T-helper 1 cell treated with Interleukin-12 subunit alpha and Interleukin-12 subunit beta and Interleukin-4 antibody, amounts not matched to agents 30 μg/mL and 1 μg/mL, for 36 hours (primary cell): Measurements from ENCODE around the gene TMEM120B.

ENCODE experiments used
- H3K27ac Mint-ChIP-seq: one replicate; pipeline ENCODE4 v1.8.0; 2021; ENCODE audit warnings: mild to moderate bottlenecking, mixed read lengths
- H3K27me3 Mint-ChIP-seq: one replicate; pipeline ENCODE4 v1.8.0; 2021; ENCODE audit warnings: low read depth, mixed read lengths
- H3K36me3 Mint-ChIP-seq: one replicate; pipeline ENCODE4 v1.8.0; 2021; ENCODE audit warnings: low read depth, mixed read lengths
- H3K4me1 Mint-ChIP-seq: one replicate; pipeline ENCODE4 v1.8.0; 2021; ENCODE audit warnings: low read depth, mixed read lengths
- H3K4me3 Mint-ChIP-seq: one replicate; pipeline ENCODE4 v1.8.0; 2021; ENCODE audit warnings: mild to moderate bottlenecking, moderate library complexity, mixed read lengths
- H3K9me3 Mint-ChIP-seq: one replicate; pipeline ENCODE4 v1.8.0; 2021; ENCODE audit warnings: mixed read lengths

Gene TMEM120B

DNA sequence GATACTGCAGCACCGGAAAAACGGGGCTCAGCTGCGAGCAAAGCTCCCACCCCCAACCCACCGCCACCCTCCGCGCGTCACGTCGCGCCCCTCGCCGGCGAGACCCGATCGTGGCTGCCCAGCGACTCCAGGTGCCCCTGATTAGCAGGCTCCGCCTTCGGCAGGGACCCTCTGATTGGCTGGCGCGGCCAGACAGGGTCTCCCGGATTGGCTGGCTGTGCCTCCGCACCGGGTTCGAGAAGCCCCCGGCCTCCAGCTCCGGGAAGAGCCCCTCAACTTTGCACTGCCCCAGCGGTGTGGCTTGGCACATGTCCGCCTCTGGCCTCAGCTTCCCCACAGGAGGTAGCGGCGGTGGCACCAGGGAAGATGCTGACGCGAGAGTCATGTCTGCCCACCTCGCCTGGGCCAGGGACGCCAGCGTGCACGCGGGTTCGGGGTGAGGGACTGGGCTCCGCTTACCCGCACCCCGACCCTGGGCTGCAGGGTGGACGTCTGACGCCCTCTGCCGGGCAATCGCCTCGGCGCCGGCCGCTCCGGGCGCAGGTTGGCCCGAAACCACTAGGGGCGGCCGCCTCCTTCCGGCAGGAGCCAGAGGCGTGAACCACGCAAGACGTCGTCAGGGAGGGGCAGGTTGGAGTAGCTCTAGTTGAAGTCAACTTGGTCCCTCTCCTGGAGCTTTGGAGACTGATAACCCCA, 81.4 kb downstream of the TMEM120B start:
- peaks cover 49% of the 10 kb centered on the region for H3K4me1 Mint-ChIP-seq

GRCh38 chr12:121794534-121795033, 82.0 kb downstream of the TMEM120B start:
- Mint-ChIP-seq H3K4me1 (peaks cover 49% of the 10 kb centered on the region), H3K4me3 (peak overlapping the region; percentile 80), H3K27ac (peak overlapping the region; percentile 96), H3K9me3 (no peaks in the 10 kb centered on the region), H3K36me3 (peaks cover 36% of the 10 kb centered on the region), H3K27me3 (no peaks in the 10 kb centered on the region)

More for the DNA sequence above, 81.4 kb downstream of the TMEM120B start:
- Mint-ChIP-seq H3K9me3 (no peaks in the 10 kb centered on the region), H3K4me3 (peak overlapping the region; percentile 80), H3K27me3 (no peaks in the 10 kb centered on the region), H3K27ac (peak overlapping the region; percentile 96), H3K36me3 (peaks cover 31% of the 10 kb centered on the region)

DNA sequence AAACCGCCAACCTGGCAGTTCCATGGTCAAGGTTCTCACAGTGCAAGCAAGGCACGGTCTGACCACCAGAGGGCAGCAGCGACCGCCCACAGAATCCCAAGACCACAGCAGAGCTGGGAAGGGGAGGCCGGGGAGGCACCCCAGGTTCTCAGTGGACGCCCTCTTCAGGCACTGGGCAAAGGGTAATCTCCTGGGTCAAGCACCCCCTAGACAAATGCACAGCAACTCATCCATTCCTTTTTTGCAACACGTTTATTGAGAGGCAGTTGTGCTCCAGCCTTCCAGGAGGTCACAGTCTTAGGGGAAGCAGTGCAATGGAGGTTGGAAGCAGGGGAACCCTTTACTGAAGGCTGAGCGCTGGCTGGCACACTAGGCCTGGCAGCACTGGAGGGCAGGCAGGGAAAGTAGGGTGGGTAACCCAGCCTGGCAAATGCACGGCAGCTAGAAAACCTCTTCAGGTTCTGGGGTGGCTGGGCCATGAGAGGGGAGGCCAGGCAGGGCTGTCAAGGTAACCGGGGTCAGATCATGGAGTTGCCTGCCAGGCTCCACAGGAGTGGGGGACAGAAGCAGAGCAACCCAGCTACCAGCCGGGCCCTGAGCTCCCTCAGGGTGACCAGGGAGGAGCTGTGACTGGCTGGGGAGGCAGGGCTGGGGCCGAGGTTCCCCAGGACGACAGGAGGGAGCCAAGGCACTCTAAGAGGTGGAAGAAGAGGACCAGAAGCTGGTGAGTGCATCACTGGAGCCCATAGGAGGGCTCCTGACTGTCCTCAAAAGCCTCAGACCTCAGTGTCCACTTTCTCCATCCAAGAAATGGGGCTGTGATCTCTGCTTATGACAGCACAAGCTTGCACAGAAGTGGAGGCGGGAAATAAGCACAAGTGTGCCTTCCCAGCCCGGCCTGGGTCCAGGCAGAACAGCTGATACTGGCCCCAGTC, 82.7 kb downstream of the TMEM120B start:
- Mint-ChIP-seq H3K4me1 (peaks cover 45% of the 10 kb centered on the region), H3K36me3 (peaks cover 34% of the 10 kb centered on the region)

GRCh38 chr12:121796855-121797751, 84.6 kb downstream of the TMEM120B start:
- Mint-ChIP-seq H3K27me3 (no peaks in the 10 kb centered on the region), H3K36me3 (peaks cover 36% of the 10 kb centered on the region), H3K9me3 (no peaks in the 10 kb centered on the region), H3K4me1 (peaks cover 37% of the 10 kb centered on the region), H3K27ac (peak overlapping the region; percentile 36), H3K4me3 (peak overlapping the region; percentile 34)

More for the DNA sequence above, 82.7 kb downstream of the TMEM120B start:
- Mint-ChIP-seq H3K4me3 (peak overlapping the region; percentile 80), H3K27me3 (no peaks in the 10 kb centered on the region), H3K9me3 (no peaks in the 10 kb centered on the region), H3K27ac (peak overlapping the region; percentile 96)

- Mint-ChIP-seq H3K36me3 (peaks cover 34% of the 10 kb centered on the region), H3K27ac (peak overlapping the region; percentile 85), H3K4me3 (peak overlapping the region; percentile 85), H3K9me3 (no peaks in the 10 kb centered on the region), H3K4me1 (peaks cover 41% of the 10 kb centered on the region), H3K27me3 (no peaks in the 10 kb centered on the region)
Observed at GRCh38 chr12:121797937-121798786, 85.6 kb downstream of the TMEM120B start.

DNA sequence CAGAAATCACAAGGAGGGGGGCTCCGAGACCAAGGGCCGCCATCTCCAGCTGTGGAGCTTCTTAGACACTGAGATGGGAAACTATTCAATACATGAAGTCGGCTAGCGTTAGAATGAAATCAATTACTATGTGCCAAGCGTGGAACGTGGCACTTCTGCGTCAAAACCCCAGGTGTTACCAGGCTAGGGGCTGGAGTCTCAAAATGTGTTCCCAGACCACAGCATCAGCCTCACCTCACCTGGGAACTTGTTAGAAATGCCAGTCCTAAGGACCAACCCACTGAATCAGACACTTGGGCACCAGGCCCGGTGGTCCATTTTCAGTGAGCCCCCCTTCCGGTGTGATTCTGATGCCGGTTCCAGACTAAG, 86.2 kb downstream of the TMEM120B start:
- no peaks in the 10 kb centered on the region for H3K27me3 Mint-ChIP-seq
- H3K4me1 Mint-ChIP-seq, result peaks cover 41% of the 10 kb centered on the region
- H3K27ac Mint-ChIP-seq, result peak overlapping the region; percentile 85
- peak overlapping the region; percentile 85 for H3K4me3 Mint-ChIP-seq
- H3K9me3 Mint-ChIP-seq, result no peaks in the 10 kb centered on the region
- H3K36me3 Mint-ChIP-seq, result peaks cover 35% of the 10 kb centered on the region

DNA sequence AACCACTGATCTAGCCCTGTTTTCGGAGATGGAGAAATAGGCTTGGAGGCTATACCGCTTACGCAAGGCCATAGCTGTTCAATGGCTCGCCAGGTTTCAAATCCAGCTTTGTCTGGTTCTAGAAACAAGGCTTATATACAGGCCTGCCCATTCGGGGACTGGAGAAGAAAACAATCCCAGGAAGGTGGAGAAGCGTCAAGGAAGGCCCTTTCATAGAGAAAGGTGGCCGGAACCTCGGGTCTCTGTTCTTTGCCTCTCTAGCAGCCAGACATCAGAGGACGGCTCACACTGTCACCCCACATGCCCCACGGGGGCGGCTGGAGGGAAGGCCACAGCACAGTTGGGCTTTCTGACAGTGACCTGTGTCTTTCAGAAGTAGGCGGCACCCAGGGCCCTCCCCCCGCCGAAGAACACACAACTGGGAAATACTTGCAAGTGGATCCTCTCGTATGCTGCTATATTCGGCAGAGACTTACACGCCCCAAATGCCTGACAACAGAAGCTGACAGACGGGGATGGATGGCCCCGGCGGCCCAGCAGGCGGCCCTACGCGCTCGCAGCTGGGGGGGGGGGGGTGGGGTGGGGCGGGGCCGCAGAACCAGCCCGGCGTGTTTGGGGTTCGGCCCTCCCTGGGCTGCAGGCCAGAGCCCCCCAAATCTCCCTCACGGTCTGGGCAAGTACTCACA, 86.7 kb downstream of the TMEM120B start:
- peak overlapping the region; percentile 85 for H3K4me3 Mint-ChIP-seq
- H3K27me3 Mint-ChIP-seq, result no peaks in the 10 kb centered on the region
- H3K4me1 Mint-ChIP-seq, result peaks cover 40% of the 10 kb centered on the region
- H3K27ac Mint-ChIP-seq, result peak overlapping the region; percentile 93
- H3K36me3 Mint-ChIP-seq, result peaks cover 35% of the 10 kb centered on the region
- no peaks in the 10 kb centered on the region for H3K9me3 Mint-ChIP-seq

DNA sequence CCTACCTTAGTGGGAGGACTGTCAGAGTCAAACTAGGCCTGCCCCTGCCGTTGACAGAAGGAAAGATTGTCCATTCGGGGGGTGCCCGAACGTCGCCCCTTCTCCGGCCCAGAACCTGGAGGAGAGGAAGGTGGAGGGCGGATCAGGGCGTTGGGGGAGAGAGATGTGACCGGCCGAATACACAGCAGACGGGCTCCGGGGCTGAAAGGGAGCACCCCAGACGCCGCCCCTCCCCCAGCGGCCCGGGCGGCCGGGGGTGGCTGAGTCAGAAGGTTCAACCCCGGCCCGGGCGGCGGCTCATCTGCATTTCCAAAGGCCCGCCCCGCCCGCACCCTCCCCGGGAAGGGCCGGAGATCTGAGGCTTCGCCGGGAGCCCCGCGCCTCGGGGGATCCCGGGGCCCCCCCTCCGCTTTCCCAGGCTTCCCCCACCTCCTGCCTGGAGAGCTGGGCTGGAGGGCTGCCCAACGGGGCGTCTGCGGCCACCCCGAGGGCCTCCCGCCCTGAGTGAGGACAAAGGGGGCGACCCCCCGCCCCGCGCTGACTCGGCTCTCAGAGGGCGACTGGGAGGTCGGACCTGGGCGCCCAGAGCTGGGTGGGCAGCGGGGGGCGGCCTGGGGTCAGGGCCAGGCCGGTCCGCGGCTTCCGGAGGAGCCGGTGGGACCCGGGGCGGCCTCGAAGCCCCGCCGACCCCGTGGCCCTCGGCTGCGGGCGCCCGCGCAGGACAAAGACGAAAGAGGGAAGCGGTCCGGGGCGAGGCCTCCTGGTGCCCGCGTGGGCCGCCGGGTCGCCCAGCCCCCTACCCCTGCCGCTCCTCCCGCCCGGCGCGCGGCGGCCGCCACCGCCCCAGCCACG, 87.5 kb downstream of the TMEM120B start:
- Mint-ChIP-seq H3K4me1 (peaks cover 33% of the 10 kb centered on the region), H3K27me3 (no peaks in the 10 kb centered on the region), H3K9me3 (no peaks in the 10 kb centered on the region), H3K4me3 (peak overlapping the region; percentile 85), H3K27ac (peak overlapping the region; percentile 93), H3K36me3 (peaks cover 35% of the 10 kb centered on the region)

DNA sequence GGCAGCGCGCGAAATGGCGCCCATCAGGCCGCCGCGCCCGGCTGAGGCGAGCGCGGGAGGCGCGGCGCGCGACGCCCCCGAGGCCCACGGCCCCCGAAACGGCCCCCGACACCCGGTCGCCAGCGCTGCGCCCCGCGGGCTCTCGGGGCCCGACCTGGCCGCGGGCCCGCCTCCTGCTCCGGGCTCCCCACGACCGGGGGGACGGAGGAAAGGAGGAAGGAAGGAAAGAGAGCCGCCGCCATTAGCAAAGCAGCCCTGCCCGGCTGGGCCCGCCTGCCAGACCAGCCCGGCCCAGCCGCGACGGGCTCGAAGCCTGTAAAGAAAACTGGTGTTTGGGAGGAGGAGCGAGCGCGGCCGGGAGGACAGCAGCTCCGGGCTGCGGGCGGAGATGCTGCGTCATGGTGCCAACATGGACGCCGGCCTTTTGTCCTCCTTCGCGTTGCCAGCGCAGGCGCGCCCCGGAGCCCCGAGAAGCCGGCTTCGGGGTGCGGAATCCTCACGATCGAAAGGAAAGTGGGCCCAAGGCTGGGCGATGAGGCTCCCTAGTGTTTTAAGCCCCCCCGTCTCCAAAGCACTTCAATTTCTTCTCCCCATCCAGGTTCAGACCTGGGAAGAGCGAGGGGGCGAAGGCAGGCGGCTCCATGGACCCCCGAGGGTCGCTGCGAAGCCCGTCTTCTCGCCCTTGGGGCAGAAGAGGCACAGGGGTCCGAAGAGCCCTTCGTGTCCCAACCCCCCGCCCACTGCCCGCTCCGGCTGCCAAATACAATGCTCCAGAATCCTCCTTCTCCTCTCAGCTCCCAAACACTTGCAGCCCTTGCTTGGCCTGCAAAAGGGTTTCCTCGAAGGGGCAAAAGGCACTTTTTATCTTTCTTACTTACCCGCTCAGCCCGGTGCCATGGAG, 88.4 kb downstream of the TMEM120B start:
- Mint-ChIP-seq H3K4me1 (peaks cover 33% of the 10 kb centered on the region), H3K36me3 (peaks cover 36% of the 10 kb centered on the region), H3K4me3 (peak overlapping the region; percentile 86), H3K27me3 (no peaks in the 10 kb centered on the region), H3K9me3 (no peaks in the 10 kb centered on the region), H3K27ac (peak overlapping the region; percentile 95)

- Mint-ChIP-seq H3K4me1 (peaks cover 39% of the 10 kb centered on the region), H3K4me3 (peak overlapping the region; percentile 86), H3K36me3 (peaks cover 40% of the 10 kb centered on the region), H3K27ac (peak overlapping the region; percentile 95), H3K27me3 (no peaks in the 10 kb centered on the region), H3K9me3 (no peaks in the 10 kb centered on the region)
Observed at GRCh38 chr12:121801595-121802484, 89.3 kb downstream of the TMEM120B start.

DNA sequence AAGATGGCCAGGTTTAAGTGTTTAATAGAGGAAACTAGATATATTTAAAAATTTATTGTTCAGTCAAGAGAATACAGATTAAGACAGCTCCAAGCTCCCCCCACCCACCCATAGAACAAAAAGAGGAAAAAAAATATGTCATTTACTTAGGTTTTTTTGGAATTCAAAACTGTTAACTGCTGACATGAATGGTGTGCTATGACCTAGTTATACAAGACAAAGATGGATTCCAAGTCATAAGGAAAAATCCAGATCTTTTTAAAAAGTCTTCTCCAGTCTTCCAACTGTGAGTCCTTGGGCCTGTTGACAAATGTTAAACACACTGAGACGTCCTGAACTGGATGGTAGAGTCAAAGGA, 89.9 kb downstream of the TMEM120B start:
- peaks cover 38% of the 10 kb centered on the region for H3K4me1 Mint-ChIP-seq
- H3K36me3 Mint-ChIP-seq, result peaks cover 39% of the 10 kb centered on the region
- H3K27me3 Mint-ChIP-seq, result no peaks in the 10 kb centered on the region

More for the DNA sequence above, 89.9 kb downstream of the TMEM120B start:
- no peaks in the 10 kb centered on the region for H3K9me3 Mint-ChIP-seq
- peak overlapping the region; percentile 95 for H3K27ac Mint-ChIP-seq
- peak overlapping the region; percentile 86 for H3K4me3 Mint-ChIP-seq
